H9 (cell line): ENCODE measurements around the gene DHRSX. TPM values are rescaled to one million over a fixed set of nuclear protein-coding genes. Genes with fewer than 3 reads are reported as not detected.

Experiments used
- DNase-seq: peaks from one replicate; pipeline ENCODE4 v3.0.0-alpha.2; 2017
- H2AFZ ChIP-seq: one replicate; pipeline ENCODE4 v1.6.1; 2013; ENCODE audit warnings: mild to moderate bottlenecking, low read length, control low read depth, moderate library complexity
- H2AK5ac ChIP-seq: 2 replicates; pipeline ENCODE4 v1.6.1; 2013; ENCODE audit warnings: low read length, control low read depth, mixed read lengths; ENCODE audit not compliant: insufficient read length
- H2BK120ac ChIP-seq: one replicate; pipeline ENCODE4 v1.6.1; 2013; ENCODE audit warnings: low read depth, mild to moderate bottlenecking, low read length, control low read depth, inconsistent platforms; ENCODE audit not compliant: poor library complexity, severe bottlenecking
- H2BK12ac ChIP-seq: 2 replicates; pipeline ENCODE4 v1.6.1; 2013; ENCODE audit warnings: low read length, control low read depth, mixed read lengths, low read depth; ENCODE audit not compliant: insufficient read length
- H2BK15ac ChIP-seq: 2 replicates; pipeline ENCODE4 v1.6.1; 2013; ENCODE audit warnings: low read depth, low read length, control low read depth
- H2BK20ac ChIP-seq: one replicate; pipeline ENCODE4 v1.6.1; 2013; ENCODE audit warnings: low read depth, mild to moderate bottlenecking, low read length, control low read depth, inconsistent platforms; ENCODE audit not compliant: poor library complexity, severe bottlenecking
- H2BK5ac ChIP-seq: 2 replicates; pipeline ENCODE4 v1.6.1; 2013; ENCODE audit warnings: low read length, control low read depth, mixed read lengths; ENCODE audit not compliant: insufficient read length
- H3K14ac ChIP-seq: 2 replicates; pipeline ENCODE4 v1.6.1; 2013; ENCODE audit warnings: low read length, control low read depth; ENCODE audit not compliant: insufficient read depth
- H3K18ac ChIP-seq: 2 replicates; pipeline ENCODE4 v1.6.1; 2013; ENCODE audit warnings: low read depth, mild to moderate bottlenecking, mixed read lengths, low read length, control low read depth; ENCODE audit not compliant: insufficient read length
- H3K23ac ChIP-seq: 2 replicates; pipeline ENCODE4 v1.6.1; 2013; ENCODE audit warnings: low read length, control low read depth, mixed read lengths, low read depth; ENCODE audit not compliant: insufficient read length
- H3K23me2 ChIP-seq: 2 replicates; pipeline ENCODE4 v1.6.1; 2013; ENCODE audit warnings: low read depth, mild to moderate bottlenecking, mixed read lengths, low read length, control low read depth; ENCODE audit not compliant: insufficient read length, poor library complexity, severe bottlenecking
- H3K27ac ChIP-seq: 2 replicates; pipeline ENCODE4 v1.5.1; 2013; ENCODE audit warnings: low read length, control low read depth, mixed read lengths, low read depth; ENCODE audit not compliant: insufficient read length
- H3K27me3 ChIP-seq: 2 replicates; pipeline ENCODE4 v1.6.1; 2013; ENCODE audit warnings: low read length, control low read depth, inconsistent platforms; ENCODE audit not compliant: insufficient read depth
- H3K4ac ChIP-seq: 2 replicates; pipeline ENCODE4 v1.6.1; 2013; ENCODE audit warnings: low read depth, mild to moderate bottlenecking, control low read depth, inconsistent platforms, low read length, moderate library complexity
- H3K4me1 ChIP-seq: 2 replicates; pipeline ENCODE4 v1.6.1; 2013; ENCODE audit warnings: low read length, control low read depth, inconsistent platforms; ENCODE audit not compliant: insufficient read depth
- H3K4me2 ChIP-seq: 2 replicates; pipeline ENCODE4 v1.6.1; 2013; ENCODE audit warnings: low read length, control low read depth, mixed read lengths; ENCODE audit not compliant: insufficient read length, insufficient read depth
- H3K56ac ChIP-seq: 2 replicates; pipeline ENCODE4 v1.6.1; 2013; ENCODE audit warnings: low read depth, mild to moderate bottlenecking, mixed read lengths, low read length, control low read depth; ENCODE audit not compliant: insufficient read length
- H3K79me1 ChIP-seq: 2 replicates; pipeline ENCODE4 v1.6.1; 2013; ENCODE audit warnings: low read depth, mild to moderate bottlenecking, moderate library complexity, low read length, control low read depth, inconsistent platforms; ENCODE audit not compliant: insufficient read depth, poor library complexity, severe bottlenecking
- H3K79me2 ChIP-seq: 2 replicates; pipeline ENCODE4 v1.6.1; 2013; ENCODE audit warnings: low read length, control low read depth, inconsistent platforms; ENCODE audit not compliant: insufficient read depth
- H3K9ac ChIP-seq: 2 replicates; pipeline ENCODE4 v1.6.1; 2013; ENCODE audit warnings: low read length, control low read depth, mixed read lengths; ENCODE audit not compliant: insufficient read length; ENCODE audit errors: extremely low read depth
- H3K9me3 ChIP-seq: one replicate; pipeline ENCODE4 v1.6.1; 2013; ENCODE audit warnings: low read depth, low read length, inconsistent platforms; ENCODE audit not compliant: control insufficient read depth
- H3T11ph ChIP-seq: one replicate; pipeline ENCODE4 v1.6.1; 2013; ENCODE audit warnings: mild to moderate bottlenecking, low read length, control low read depth, inconsistent platforms
- H4K20me1 ChIP-seq: one replicate; pipeline ENCODE4 v1.6.1; 2013; ENCODE audit not compliant: control insufficient read depth, insufficient read length, insufficient read depth
- H4K5ac ChIP-seq: 2 replicates; pipeline ENCODE4 v1.6.1; 2013; ENCODE audit warnings: low read depth, mild to moderate bottlenecking, mixed read lengths, low read length, control low read depth; ENCODE audit not compliant: insufficient read length
- H4K8ac ChIP-seq: replicated peaks from 2 replicates; pipeline ENCODE4 v1.6.1; 2013; ENCODE audit warnings: low read length, control low read depth, mixed read lengths, low read depth; ENCODE audit not compliant: insufficient read length
- H4K91ac ChIP-seq: 2 replicates; pipeline ENCODE4 v1.6.1; 2013; ENCODE audit warnings: low read depth, mild to moderate bottlenecking, moderate library complexity, mixed read lengths, low read length, control low read depth; ENCODE audit not compliant: insufficient read length
- H3K27ac Mint-ChIP-seq, 3 experiments: 2 replicates in 2 of 3; 3 replicates in 1 of 3; pipeline ENCODE4 v1.8.0; 2020 to 2021; ENCODE audit warnings: mixed read lengths in 3 of 3, mild to moderate bottlenecking in 1 of 3, moderate library complexity in 1 of 3
- H3K27me3 Mint-ChIP-seq: 2 replicates; pipeline ENCODE4 v1.8.0; 2021; ENCODE audit warnings: low read depth, mild to moderate bottlenecking, moderate library complexity, mixed read lengths
- H3K36me3 Mint-ChIP-seq, 3 experiments: 2 replicates in 2 of 3; 3 replicates in 1 of 3; pipeline ENCODE4 v1.8.0; 2020 to 2021; ENCODE audit warnings: low read depth in 3 of 3, mixed read lengths in 3 of 3; ENCODE audit not compliant: insufficient read depth in 1 of 3
- H3K4me1 Mint-ChIP-seq, 2 experiments: 2 replicates each; pipeline ENCODE4 v1.8.0; 2020; ENCODE audit warnings: mixed read lengths in 2 of 2
- H3K4me3 Mint-ChIP-seq, 2 experiments: 2 replicates in 1 of 2; 3 replicates in 1 of 2; pipeline ENCODE4 v1.8.0; 2020 to 2021; ENCODE audit warnings: mild to moderate bottlenecking in 2 of 2, mixed read lengths in 2 of 2, moderate library complexity in 1 of 2
- H3K9me3 Mint-ChIP-seq, 2 experiments: 2 replicates in 1 of 2; 3 replicates in 1 of 2; pipeline ENCODE4 v1.8.0; 2020; ENCODE audit warnings: mild to moderate bottlenecking in 2 of 2, mixed read lengths in 2 of 2, moderate library complexity in 1 of 2
- WGBS: extraction: QIAGEN DNeasy Blood & Tissue Kit; methylation state at CpG from one replicate; pipeline ENCODE4 v1.1.7; 2013; ENCODE audit warnings: missing lambda C conversion rate, low lambda C conversion rate, mixed read lengths; ENCODE audit not compliant: insufficient read length; ENCODE audit errors: extremely low coverage; 5-methylcytosine and 5-hydroxymethylcytosine counted together
- total RNA-seq: library from RNA; stranded (reverse); gene quantifications from 2 replicates; pipeline ENCODE4 v1.2.1, GENCODE V29; 2021
- TF ChIP-seq, protein P1 (sequence below): fragments of 200-600 bp; sonication (generic); conservative IDR thresholded peaks from 3 replicates; pipeline ENCODE4 v1.8.0; 2021; ENCODE audit warnings: antibody characterized with exemption, mild to moderate bottlenecking

DHRSX gene
- total RNA-seq, 1 experiment from 2014 or later = 44.0 TPM

DNA sequence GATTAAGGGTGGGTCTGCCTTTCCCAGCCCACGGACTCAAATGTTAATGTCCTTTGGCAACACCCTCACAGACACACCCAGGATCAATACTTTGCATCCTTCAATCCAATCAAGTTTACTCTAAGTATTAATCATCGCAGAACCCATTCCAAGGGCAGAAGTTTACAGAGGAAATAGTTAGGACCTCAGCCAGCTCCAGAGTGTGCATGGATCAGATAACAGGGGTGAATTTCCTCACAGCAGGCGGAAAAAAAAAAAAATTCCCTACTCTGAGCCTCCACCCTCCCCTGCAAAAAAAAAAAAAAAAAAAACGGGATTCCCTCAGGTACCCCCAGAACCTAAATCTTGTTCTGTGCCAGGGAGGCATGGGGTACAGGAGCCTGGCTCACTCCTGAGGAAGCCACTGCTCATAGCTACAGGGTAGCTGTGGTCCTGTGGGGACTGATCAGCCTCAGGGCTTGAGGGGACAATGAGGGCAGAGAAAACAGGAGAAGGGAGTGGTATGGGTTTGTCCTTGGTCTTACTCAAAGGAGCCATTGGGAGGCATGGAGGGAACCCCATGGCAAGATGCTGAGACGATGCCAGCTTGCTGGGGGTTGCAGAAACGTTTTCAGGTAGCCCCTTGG, 113.0 kb downstream of the DHRSX start:
- Mint-ChIP-seq H3K27me3 (no peaks in the 10 kb centered on the region), H3K4me3 (no peak overlapping the region), H3K27ac (peak overlapping the region in 2 of 3 experiments; percentile 62 to 81; a peak in 2 of 7 replicates), H3K4me1 (peaks cover 3 to 9% of the 10 kb centered on the region in 2 experiments), H3K36me3 (peaks cover 24 to 41% (median 28%) of the 10 kb centered on the region in 3 experiments), H3K9me3 (peaks cover 15 to 16% of the 10 kb centered on the region in 2 experiments; a peak in 4 of 5 replicates)
- H3K23ac ChIP-seq = no peak overlapping the region
- no peak overlapping the region for H4K8ac ChIP-seq
- no peaks in the 10 kb centered on the region for H3K79me1 ChIP-seq
- H3K4me2 ChIP-seq = no peak overlapping the region
- H3K23me2 ChIP-seq = no peaks in the 10 kb centered on the region
- H3T11ph ChIP-seq = no peak overlapping the region
- no peak overlapping the region for H3K14ac ChIP-seq
- peaks cover 3% of the 10 kb centered on the region; the same call in 1 of the 2 replicates for H3K79me2 ChIP-seq
- no peak overlapping the region for H3K27ac ChIP-seq
- H3K9ac ChIP-seq = no peak overlapping the region
- H2BK12ac ChIP-seq = no peak overlapping the region
- H4K5ac ChIP-seq = no peak overlapping the region
- TF ChIP-seq, protein P1, sequence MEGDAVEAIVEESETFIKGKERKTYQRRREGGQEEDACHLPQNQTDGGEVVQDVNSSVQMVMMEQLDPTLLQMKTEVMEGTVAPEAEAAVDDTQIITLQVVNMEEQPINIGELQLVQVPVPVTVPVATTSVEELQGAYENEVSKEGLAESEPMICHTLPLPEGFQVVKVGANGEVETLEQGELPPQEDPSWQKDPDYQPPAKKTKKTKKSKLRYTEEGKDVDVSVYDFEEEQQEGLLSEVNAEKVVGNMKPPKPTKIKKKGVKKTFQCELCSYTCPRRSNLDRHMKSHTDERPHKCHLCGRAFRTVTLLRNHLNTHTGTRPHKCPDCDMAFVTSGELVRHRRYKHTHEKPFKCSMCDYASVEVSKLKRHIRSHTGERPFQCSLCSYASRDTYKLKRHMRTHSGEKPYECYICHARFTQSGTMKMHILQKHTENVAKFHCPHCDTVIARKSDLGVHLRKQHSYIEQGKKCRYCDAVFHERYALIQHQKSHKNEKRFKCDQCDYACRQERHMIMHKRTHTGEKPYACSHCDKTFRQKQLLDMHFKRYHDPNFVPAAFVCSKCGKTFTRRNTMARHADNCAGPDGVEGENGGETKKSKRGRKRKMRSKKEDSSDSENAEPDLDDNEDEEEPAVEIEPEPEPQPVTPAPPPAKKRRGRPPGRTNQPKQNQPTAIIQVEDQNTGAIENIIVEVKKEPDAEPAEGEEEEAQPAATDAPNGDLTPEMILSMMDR = no peak
- no peaks in the 10 kb centered on the region for H3K4me1 ChIP-seq
- no peak for DNase-seq
- no peak overlapping the region for H2AFZ ChIP-seq
- H4K20me1 ChIP-seq = no peaks in the 10 kb centered on the region
- no peak overlapping the region for H4K91ac ChIP-seq
- H3K27me3 ChIP-seq = no peaks in the 10 kb centered on the region
- no peak overlapping the region for H2BK5ac ChIP-seq
- H3K9me3 ChIP-seq = peaks cover 8% of the 10 kb centered on the region
- H3K18ac ChIP-seq = no peak overlapping the region
- no peak overlapping the region for H3K56ac ChIP-seq
- H2BK15ac ChIP-seq = no peak overlapping the region
- H2AK5ac ChIP-seq = no peak overlapping the region
- no peak overlapping the region for H3K4ac ChIP-seq
- WGBS = no CpG with 5 or more reads among the region's 6 CpGs
- no peak overlapping the region for H2BK20ac ChIP-seq
- H2BK120ac ChIP-seq = no peak overlapping the region
